ENCODE data around the gene TRIM38.
A peak's percentile ranks its signal among the peaks of the same experiment; 100 is the strongest.
"Not testable (repeated sequence)": the region's sequence is repeated elsewhere in the genome, so short reads cannot be mapped to it uniquely, and the experiment has no call there.

TRIM38 gene

DNA sequence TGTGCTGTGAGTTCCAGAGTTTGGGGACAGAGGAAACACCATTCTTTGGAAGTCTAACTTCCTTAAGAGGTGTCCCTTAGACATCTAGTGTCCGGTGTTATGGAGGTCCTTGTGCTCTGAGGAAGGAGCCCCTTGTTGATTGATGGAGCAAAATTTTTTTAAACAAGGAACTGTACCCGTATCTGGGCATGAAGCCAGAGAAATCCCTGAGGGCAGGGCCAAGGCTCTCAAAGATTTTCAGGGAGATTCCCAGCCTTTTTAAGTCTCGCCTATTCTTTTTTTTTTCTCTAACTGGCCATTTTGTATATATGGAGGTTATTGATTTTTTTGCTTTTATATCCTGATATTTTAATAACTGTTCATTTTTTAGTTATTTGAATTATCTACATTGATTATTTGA, 45.9 kb downstream of the TRIM38 start:
- DNase-seq, result no peak

DNA sequence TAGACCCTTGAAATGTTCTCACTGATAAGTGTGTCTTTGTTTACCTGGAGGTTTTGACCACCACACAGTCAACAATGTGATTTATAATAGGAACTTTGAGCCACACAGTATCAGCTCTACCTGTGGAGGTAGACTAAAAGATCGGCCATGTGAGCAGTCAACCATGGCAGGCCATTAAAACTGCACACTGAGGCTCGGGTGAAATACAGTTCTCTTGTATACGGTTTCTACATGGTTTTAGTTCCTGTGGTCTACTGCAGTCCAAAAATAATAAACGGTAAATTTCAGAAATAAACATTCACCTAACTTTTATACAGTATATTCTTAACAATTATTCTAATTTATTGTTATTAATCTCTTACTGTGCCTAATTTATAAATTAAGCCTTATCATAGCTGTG, 47.2 kb downstream of the TRIM38 start:
- DNase-seq, result no peak

- DNase-seq, result no peak
Measured at GRCh38 chr6:26012061-26012460, 49.5 kb downstream of the TRIM38 start.

DNA sequence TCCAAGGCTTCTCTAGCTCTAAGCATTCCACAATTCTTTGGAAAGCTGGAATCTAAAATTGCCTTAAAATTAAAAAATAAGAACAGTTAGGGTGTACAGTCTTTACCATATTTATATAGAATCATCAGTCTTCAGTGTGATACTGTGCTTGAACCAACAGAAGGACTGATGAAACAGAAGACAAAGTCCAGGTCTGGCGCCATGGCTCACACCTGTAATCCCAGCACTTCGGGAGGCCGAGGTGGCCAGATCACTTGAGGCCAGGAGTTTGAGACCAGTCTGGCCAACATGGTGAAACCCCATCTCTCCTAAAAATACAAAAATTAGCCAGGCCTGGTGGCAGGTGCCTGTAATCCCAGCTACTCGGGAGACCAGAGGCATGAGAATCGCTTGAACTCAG, 51.8 kb downstream of the TRIM38 start:
- DNase-seq, result not testable (repeated sequence)

DNA sequence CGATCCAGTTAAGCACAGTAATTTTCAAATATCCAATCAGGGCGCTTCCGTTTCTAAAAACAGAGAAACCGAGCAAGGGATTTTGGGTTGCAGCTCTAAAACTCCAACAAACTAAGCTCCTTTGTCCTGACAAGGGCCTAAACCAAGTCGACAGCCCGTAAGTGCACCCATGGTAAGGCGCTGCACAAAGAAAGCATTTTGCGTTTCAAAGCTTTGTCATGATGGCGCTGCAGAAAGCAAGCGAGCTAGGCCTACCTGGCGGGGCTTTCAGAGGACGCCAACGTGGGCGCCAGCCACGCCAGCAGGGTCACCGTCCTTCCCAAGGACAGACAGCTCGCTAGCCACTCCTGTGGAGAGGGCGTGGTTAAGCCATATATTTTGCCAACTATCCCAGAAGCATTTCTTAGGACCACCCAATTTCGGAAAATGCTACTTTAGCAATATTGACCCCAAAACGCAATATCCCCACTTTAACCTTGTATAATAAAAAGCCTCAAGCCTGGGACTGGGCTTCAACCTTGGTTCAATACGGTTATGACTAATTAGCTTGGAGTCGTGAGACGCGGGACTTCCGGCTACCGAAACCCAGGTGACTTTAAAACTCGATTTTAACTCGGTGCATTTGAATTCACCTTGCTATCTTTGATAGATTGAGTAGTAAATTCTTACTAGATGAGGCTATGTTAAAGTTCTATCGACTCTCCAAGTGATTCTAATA, 53.8 kb downstream of the TRIM38 start:
- DNase-seq, result no peak

GRCh38 chr6:26016963-26017631, 54.5 kb downstream of the TRIM38 start:
- DNase-seq, result no peak

GRCh38 chr6:26017632-26017966, 55.0 kb downstream of the TRIM38 start:
- no peak for DNase-seq

DNA sequence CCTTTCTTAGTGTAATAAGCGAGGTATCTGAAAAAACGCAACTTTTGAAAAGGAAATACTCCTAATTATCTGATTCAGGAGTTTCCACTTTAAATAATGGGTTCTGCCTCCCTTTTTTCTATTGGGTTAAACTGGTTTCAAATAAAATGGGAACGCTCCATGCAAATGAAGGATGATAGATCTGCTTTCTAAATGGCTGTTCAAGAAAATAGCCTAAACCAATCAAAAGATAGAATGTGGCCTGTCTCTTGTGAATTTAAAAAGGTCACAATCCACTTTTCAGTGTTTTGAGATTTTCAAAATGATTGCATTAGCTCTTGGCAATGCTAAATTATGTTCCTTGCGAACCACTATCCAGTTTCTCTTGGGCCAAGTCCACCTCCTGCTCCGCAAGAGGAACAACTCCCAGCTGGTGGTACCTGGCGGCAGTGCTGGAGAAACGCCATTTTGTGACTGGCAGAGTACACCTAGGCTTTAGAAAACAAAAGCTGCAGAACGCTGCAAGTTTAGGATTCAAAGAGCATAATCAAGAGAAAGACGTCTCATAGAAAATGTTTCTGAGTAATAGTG, 56.7 kb downstream of the TRIM38 start:
- no peak for DNase-seq

DNA sequence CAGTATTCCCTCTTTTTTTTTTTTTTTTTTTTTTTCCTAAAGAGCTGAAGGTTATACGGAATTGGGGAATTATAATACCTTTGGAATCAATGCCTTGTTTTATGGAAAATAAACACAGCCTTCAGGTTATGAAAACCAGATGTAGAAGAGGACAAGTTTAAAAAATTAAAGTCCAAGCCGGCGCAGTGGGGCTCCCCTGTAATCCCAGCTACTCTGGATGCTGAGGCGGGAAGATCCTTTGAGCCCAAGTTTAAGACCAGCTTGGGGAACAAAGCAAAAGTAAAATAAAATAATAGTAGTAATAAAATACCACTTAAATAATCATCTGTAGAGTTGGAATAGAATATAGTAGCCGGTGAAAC, 57.3 kb downstream of the TRIM38 start:
- no peak for DNase-seq

GRCh38 chr6:26020329-26021000, 57.9 kb downstream of the TRIM38 start:
- DNase-seq, result peak; percentile 69

DNA sequence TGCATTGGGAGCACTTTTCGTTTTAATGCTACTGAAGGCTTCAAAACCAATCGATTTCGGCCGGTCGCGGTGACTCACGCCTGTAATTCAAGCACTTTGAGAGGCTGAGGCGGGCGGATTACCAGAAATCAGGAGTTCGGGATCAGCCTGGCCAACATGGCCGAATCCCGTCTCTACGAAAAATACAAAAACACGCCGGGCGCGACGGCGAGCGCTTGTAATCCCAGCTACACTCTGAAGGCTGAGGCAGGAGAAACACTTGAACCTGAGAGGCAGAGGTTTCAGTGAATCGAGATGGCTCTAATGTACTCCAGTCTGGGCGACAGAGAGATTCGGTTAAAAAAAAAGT, 58.4 kb downstream of the TRIM38 start:
- DNase-seq, result no peak

DNA sequence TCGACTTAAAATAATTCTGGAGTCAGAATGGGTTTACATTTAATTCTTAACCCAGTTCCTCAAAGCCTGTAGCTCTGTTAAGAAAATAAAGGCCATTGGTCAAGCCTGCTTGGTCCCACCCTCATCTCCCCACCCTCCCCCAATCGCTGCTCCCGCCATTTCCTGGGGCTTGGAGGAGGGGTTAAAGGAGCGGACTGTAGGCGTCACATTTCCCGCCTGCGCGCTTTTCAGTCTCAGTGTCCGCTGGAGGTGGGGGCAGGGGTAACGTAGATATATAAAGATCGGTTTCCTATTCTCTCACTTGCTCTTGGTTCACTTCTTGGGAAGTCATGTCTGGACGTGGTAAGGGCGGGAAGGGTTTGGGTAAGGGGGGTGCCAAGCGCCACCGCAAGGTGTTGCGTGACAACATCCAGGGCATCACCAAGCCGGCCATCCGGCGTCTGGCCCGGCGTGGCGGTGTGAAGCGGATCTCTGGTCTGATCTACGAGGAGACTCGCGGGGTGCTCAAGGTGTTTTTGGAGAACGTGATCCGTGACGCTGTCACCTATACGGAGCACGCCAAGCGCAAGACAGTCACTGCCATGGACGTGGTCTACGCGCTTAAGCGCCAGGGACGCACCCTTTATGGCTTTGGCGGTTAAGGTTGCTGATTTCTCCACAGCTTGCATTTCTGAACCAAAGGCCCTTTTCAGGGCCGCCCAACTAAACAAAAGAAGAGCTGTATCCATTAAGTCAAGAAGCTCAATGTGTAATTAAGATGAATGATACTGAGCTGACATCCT, 58.9 kb downstream of the TRIM38 start:
- peak; percentile 74 for DNase-seq

- peak; percentile 1 for DNase-seq
Measured at GRCh38 chr6:26022132-26022472, 59.5 kb downstream of the TRIM38 start.

- no peak for DNase-seq
Measured at GRCh38 chr6:26022737-26023136, 60.1 kb downstream of the TRIM38 start.

DNA sequence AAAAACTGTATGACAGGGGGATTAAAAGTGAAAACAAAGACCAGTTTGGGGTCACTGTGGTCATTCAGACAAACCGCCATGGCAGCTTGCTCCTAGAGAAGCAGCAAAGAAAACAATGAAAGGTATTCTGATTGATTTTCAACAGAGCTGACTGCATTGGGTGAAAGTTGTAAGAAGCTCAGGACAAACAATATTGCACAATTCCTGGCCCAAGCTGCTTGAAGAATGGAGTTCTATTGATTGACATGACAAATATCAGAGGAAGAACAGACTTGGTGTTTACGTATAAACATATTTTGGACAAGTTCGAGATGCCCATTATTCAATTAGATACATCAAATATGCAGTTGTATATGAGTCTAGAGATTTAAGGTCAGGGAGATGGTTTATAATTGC, 62.0 kb downstream of the TRIM38 start:
- no peak for DNase-seq

GRCh38 chr6:26025047-26025893, 62.7 kb downstream of the TRIM38 start:
- DNase-seq, result no peak

GRCh38 chr6:26025894-26026832, 63.6 kb downstream of the TRIM38 start:
- peak; percentile 80 for DNase-seq

- peak; percentile 52 for DNase-seq
Measured at GRCh38 chr6:26026833-26027490, 64.4 kb downstream of the TRIM38 start.

DNA sequence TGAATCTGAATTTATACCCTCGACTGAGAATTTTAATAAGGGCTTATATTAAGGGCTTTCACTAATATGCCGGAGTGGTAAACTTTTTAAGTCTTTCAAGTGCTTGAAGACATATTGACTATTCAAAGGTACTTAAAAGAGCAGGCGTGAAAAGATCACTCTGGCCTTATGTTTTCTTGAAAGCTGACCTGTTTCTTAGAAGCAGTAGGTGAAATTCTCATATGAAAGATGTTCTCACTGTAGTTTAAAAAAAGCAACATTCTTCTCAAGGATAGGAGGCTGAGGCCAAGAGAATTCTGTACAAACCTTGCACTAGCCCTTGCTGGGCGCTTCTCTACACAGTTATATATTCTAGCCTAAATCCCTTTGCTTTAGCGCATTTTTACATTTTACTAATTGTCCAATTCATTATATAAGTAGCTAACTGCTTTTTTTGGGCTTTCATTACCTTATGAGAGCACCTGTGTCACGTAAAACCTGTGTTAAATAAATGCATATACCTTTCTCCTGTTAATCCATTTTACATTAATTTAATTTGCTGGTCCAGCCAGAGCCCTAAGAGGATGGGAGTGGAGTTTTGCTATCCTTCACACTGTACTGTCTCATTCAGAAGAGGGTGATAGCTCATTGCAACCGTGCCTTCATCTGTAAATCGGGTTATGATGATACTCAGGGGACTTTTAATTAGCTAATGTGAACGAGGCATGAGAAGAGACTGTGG, 65.0 kb downstream of the TRIM38 start:
- no peak for DNase-seq

- no peak for DNase-seq
Measured at GRCh38 chr6:26028212-26028745, 65.7 kb downstream of the TRIM38 start.
